Gastroesophageal sphincter (tissue), 4 donors: Measurements from ENCODE around the gene NEK9. TPM values are rescaled to one million over a fixed set of nuclear protein-coding genes. Genes with fewer than 3 reads are reported as not detected.

Experiments used
- ATAC-seq: fragments of 150-250 bp; one replicate; pipeline ENCODE4 v1.9.1; 2016; ENCODE audit warnings: mild to moderate bottlenecking, moderate library complexity
- H3K27ac ChIP-seq, 4 donors: fragments of 200-600 bp; sonication (generic) in 3 of 4; 1 replicate in 3 of 4; 2 replicates in 1 of 4; pipeline ENCODE4 v1.5.1; 2016 to 2019
- H3K27me3 ChIP-seq: fragments of 200-600 bp; sonication (generic); one replicate; pipeline ENCODE4 v1.5.1; 2019
- H3K36me3 ChIP-seq, 2 donors: fragments of 200-600 bp; sonication (generic); one replicate each; pipeline ENCODE4 v1.5.1; 2019; ENCODE audit warnings: control low read depth in 1 of 2
- H3K4me1 ChIP-seq, 3 donors: fragments of 200-600 bp; sonication (generic); 1 replicate in 2 of 3; 2 replicates in 1 of 3; pipeline ENCODE4 v1.5.1; 2016 to 2019; ENCODE audit warnings: control low read depth in 2 of 3
- H3K4me3 ChIP-seq, 2 donors: fragments of 200-600 bp; sonication (generic); one replicate each; pipeline ENCODE4 v1.5.1; 2019; ENCODE audit warnings: mild to moderate bottlenecking in 1 of 2, moderate library complexity in 1 of 2
- H3K9me3 ChIP-seq, 3 donors: fragments of 200-600 bp; sonication (generic); one replicate each; pipeline ENCODE4 v1.5.1; 2017 to 2019; ENCODE audit warnings: control low read depth in 2 of 3
- EP300 ChIP-seq: sonication (generic); formaldehyde crosslinking; IDR thresholded peaks from one replicate; pipeline ENCODE4 v1.6.1; 2017; ENCODE audit warnings: antibody characterized with exemption, mild to moderate bottlenecking
- POLR2A ChIP-seq, 2 donors: fragments of 450-650 bp; IDR thresholded peaks; one replicate each; pipeline ENCODE4 v1.6.1; 2017; ENCODE audit warnings: antibody characterized with exemption in 2 of 2, mild to moderate bottlenecking in 2 of 2, moderate library complexity in 1 of 2
- POLR2AphosphoS5 ChIP-seq: sonication (generic); formaldehyde crosslinking; IDR thresholded peaks from one replicate; pipeline ENCODE4 v1.6.1; 2017; ENCODE audit warnings: antibody characterized with exemption
- WGBS, 2 donors: methylation state at CpG; one replicate each; pipeline ENCODE4 v1.1.5; 2018; ENCODE audit warnings: low coverage in 1 of 2; 5-methylcytosine and 5-hydroxymethylcytosine counted together
- total RNA-seq, 4 donors: library from RNA; depleted of rRNA; stranded (reverse); fragments of >200 nt; gene quantifications; one replicate each; pipeline ENCODE4 v1.1.0, GENCODE V29; 2016
- TF ChIP-seq, protein P1 (sequence below), 4 experiments: fragments of 200-600 bp in 2 of 4; fragments of 450-650 bp in 2 of 4; sonication (generic) in 1 of 4; IDR thresholded peaks; one replicate each; pipeline ENCODE4 v1.5.1; 2017 to 2019; ENCODE audit warnings: antibody characterized with exemption in 4 of 4, mild to moderate bottlenecking in 2 of 4, moderate library complexity in 2 of 4

Gene NEK9
- total RNA-seq, 4 donors from 2014 or later = 34.2 to 95.4 (median 85.9) TPM

DNA sequence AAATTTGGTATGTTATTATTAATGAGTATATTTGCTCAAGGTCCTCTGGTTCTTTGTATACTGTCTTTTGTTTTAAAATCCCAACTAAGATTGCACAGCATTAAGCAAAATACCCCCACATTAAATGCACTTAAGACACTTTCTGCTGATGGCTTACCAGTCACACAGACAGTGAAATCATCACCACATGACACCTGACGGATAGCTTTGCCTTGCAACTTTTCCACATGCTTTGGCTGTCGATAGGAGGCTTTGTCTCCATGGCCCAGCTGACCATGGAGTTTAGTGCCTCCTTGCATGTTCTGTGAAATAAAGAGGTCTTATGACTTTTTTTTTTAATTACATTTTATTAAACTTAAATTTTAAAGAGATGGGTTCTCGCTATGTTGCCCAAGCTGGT is 19.7 kb downstream of the NEK9 start:
- no peaks in the 10 kb centered on the region for H3K27me3 ChIP-seq
- no peak for ATAC-seq
- H3K36me3 ChIP-seq = peaks cover 11 to 100% of the 10 kb centered on the region in 2 donors
- H3K9me3 ChIP-seq = no peaks in the 10 kb centered on the region
- WGBS, 2 donors = 72 to 79% methylated on average over 2 of the region's 3 CpGs
- H3K27ac ChIP-seq = no peak overlapping the region
- no peak overlapping the region for H3K4me3 ChIP-seq
- H3K4me1 ChIP-seq = no peaks in the 10 kb centered on the region
- TF ChIP-seq EP300 (no peak), POLR2A (IDR thresholded peaks at IDR 0.05) (no peak)

DNA sequence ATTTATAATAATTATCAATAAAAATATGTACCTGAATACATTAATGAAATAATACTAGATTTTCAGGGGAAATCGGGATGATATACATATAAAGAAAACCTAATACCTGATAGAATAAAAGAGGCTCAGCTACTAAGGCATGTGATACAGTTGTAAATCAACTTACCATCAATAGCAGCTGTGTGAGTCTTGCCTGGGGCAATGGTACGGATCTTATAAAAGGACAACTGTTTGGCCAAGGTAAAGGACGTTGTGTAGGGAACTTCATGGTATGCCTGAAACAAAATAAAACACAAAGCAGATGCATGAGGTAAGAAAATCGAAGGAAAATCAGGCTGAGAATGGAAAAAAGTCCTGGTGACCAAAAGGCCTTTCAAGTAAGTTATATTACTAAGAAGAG is 25.4 kb downstream of the NEK9 start:
- Histone ChIP-seq H3K27me3 (no peaks in the 10 kb centered on the region), H3K36me3 (peaks cover 3 to 99% of the 10 kb centered on the region in 2 donors), H3K4me3 (no peak overlapping the region), H3K4me1 (no peaks in the 10 kb centered on the region), H3K9me3 (no peaks in the 10 kb centered on the region), H3K27ac (no peak overlapping the region)
- WGBS, 2 donors = 74 to 89% methylated on average over 4 of the region's 4 CpGs
- no peak for ATAC-seq
- TF ChIP-seq, protein P1, sequence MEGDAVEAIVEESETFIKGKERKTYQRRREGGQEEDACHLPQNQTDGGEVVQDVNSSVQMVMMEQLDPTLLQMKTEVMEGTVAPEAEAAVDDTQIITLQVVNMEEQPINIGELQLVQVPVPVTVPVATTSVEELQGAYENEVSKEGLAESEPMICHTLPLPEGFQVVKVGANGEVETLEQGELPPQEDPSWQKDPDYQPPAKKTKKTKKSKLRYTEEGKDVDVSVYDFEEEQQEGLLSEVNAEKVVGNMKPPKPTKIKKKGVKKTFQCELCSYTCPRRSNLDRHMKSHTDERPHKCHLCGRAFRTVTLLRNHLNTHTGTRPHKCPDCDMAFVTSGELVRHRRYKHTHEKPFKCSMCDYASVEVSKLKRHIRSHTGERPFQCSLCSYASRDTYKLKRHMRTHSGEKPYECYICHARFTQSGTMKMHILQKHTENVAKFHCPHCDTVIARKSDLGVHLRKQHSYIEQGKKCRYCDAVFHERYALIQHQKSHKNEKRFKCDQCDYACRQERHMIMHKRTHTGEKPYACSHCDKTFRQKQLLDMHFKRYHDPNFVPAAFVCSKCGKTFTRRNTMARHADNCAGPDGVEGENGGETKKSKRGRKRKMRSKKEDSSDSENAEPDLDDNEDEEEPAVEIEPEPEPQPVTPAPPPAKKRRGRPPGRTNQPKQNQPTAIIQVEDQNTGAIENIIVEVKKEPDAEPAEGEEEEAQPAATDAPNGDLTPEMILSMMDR (IDR thresholded peaks at IDR 0.05) = no peak
- no peak for TF ChIP-seq EP300
- TF ChIP-seq POLR2AphosphoS5 = no peak
- no peak for TF ChIP-seq POLR2A (IDR thresholded peaks at IDR 0.05)

DNA sequence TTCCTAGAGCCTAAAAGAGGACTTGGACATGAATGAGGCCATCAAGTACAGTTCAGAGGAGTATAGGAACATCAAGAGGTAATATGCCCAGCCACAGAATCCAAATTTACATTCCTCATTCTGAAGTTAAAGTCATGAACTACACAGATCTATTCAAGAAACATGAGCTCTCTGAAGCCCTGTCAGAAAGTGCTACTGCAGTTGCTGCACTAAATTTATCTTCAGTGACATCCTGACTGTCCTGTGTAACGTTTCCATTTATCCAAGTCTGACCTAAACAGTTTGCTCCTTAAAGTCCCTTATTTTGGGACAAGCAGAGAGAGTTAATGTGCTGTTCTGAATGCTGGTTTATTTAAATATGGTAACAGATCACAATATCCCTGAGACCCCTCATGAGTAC is 28.2 kb downstream of the NEK9 start:
- H3K9me3 ChIP-seq = no peaks in the 10 kb centered on the region
- no peak overlapping the region for H3K27ac ChIP-seq
- no peaks in the 10 kb centered on the region for H3K27me3 ChIP-seq
- no peak overlapping the region for H3K4me3 ChIP-seq
- 20 to 100% methylated on average over 1 of the region's 1 CpG for WGBS, 2 donors
- ATAC-seq = no peak
- TF ChIP-seq EP300 = no peak
- H3K36me3 ChIP-seq = peaks cover 10 to 99% of the 10 kb centered on the region in 2 donors
- H3K4me1 ChIP-seq = no peaks in the 10 kb centered on the region

DNA sequence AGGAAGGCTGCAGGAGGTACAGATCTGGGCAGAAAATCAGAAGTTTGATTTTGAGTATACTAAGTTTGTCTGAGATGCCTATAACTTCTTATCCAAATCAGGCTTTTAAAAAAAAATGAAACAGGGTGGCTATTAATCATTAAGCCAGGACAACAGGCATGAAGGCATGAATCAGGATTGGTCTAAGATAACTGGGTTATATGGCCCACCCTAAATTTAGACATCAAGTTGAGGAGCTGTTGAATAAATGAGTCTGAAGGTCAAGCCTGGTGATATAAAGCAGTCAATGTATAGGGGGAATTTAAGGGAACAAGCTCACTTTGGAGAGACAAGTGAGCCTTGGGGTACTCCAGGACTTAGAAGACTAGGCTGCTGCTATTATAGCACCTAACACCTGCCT is 28.6 kb downstream of the NEK9 start:
- no peaks in the 10 kb centered on the region for H3K9me3 ChIP-seq
- no peak for ATAC-seq
- no peak overlapping the region for H3K4me3 ChIP-seq
- no peak overlapping the region for H3K27ac ChIP-seq
- H3K36me3 ChIP-seq = peaks cover 10 to 99% of the 10 kb centered on the region in 2 donors
- H3K4me1 ChIP-seq = no peaks in the 10 kb centered on the region
- no peaks in the 10 kb centered on the region for H3K27me3 ChIP-seq
- TF ChIP-seq EP300 (no peak), POLR2A (IDR thresholded peaks at IDR 0.05) (no peak), POLR2AphosphoS5 (no peak)
- TF ChIP-seq, protein P1 (IDR thresholded peaks at IDR 0.05) = no peak

DNA sequence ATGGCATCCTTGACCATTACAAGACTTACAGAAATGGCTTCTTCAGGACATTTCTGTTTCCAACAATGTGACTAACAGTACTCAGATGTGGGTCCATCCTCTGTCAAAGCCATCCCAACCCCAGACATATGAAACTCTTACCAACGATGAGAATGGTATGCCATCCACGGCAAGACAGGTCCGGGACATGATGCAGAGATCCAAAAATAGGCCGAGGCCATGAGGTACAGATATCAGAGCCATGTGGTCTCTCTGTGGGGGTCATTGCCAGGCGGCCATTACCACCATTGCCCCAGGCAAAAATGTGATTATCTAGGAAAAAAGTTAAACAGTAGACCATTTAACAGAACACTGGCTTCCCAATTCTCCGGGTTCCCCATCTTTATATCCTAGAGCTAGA is 29.9 kb downstream of the NEK9 start:
- WGBS, 2 donors = 69 to 82% methylated on average over 3 to 6 of the region's 6 CpGs
- TF ChIP-seq, protein P1 (IDR thresholded peaks at IDR 0.05) = no peak
- no peak for TF ChIP-seq POLR2A (IDR thresholded peaks at IDR 0.05)
- no peak for TF ChIP-seq EP300
- no peak for TF ChIP-seq POLR2AphosphoS5
- Histone ChIP-seq H3K4me3 (no peak overlapping the region), H3K9me3 (no peaks in the 10 kb centered on the region), H3K4me1 (no peaks in the 10 kb centered on the region), H3K27ac (no peak overlapping the region), H3K27me3 (no peaks in the 10 kb centered on the region), H3K36me3 (peaks cover 10 to 100% of the 10 kb centered on the region in 2 donors)
- no peak for ATAC-seq

DNA sequence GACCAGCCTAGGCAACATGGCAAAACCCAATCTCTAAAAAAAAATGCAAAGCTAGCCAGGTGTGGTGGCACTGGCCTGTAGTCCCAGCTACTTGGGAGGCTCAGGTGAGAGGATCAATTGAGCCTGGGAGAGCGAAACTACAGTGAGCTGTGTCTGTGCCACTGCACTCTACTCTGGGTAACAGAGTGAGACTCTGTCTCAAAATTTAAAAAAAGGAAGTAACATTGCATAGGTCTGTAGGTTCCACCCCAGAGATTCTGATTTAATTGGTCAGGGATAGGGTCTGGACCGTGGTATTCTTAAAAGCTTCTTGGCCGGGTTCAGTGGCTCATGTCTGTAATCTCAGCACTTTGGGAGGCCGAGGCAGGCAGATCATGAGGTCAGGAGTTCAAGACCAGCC is 31.2 kb downstream of the NEK9 start:
- H3K9me3 ChIP-seq = no peaks in the 10 kb centered on the region
- H3K4me3 ChIP-seq = no peak overlapping the region
- no peaks in the 10 kb centered on the region for H3K27me3 ChIP-seq
- no peak for ATAC-seq
- H3K27ac ChIP-seq = no peak overlapping the region
- H3K4me1 ChIP-seq = no peaks in the 10 kb centered on the region
- H3K36me3 ChIP-seq = peaks cover 10 to 100% of the 10 kb centered on the region in 2 donors
- TF ChIP-seq EP300 (no peak), POLR2AphosphoS5 (no peak), POLR2A (IDR thresholded peaks at IDR 0.05) (no peak)
- TF ChIP-seq, protein P1 (IDR thresholded peaks at IDR 0.05) = no peak
- 40 to 93% methylated on average over 1 to 4 of the region's 4 CpGs for WGBS, 2 donors
